Neuronal stem cell (in vitro differentiated cells): ENCODE measurements around the gene RNF215.

ENCODE experiments used
- DNase-seq: peaks from one replicate; pipeline ENCODE4 v3.0.0-alpha.2; 2013; ENCODE audit warnings: low spot score
- H2AFZ ChIP-seq: one replicate; pipeline ENCODE4 v1.6.1; 2013; ENCODE audit warnings: mild to moderate bottlenecking, low read length, inconsistent platforms
- H2AK5ac ChIP-seq: 2 replicates; pipeline ENCODE4 v1.6.1; 2013; ENCODE audit warnings: low read depth, mild to moderate bottlenecking, inconsistent platforms, low read length, moderate library complexity, mixed read lengths
- H2BK120ac ChIP-seq: 2 replicates; pipeline ENCODE4 v1.6.1; 2013; ENCODE audit warnings: low read depth, mild to moderate bottlenecking, inconsistent platforms, low read length, moderate library complexity, mixed read lengths
- H2BK12ac ChIP-seq: one replicate; pipeline ENCODE4 v1.6.1; 2013; ENCODE audit warnings: low read length, inconsistent platforms
- H2BK15ac ChIP-seq: 2 replicates; pipeline ENCODE4 v1.6.1; 2013; ENCODE audit warnings: mild to moderate bottlenecking, low read length, inconsistent platforms, mixed read lengths
- H2BK5ac ChIP-seq: one replicate; pipeline ENCODE4 v1.6.1; 2013; ENCODE audit warnings: inconsistent platforms, mild to moderate bottlenecking, low read length, moderate library complexity
- H3K14ac ChIP-seq: one replicate; pipeline ENCODE4 v1.6.1; 2013; ENCODE audit warnings: low read length, inconsistent platforms
- H3K18ac ChIP-seq: 2 replicates; pipeline ENCODE4 v1.6.1; 2013; ENCODE audit warnings: low read length, inconsistent platforms
- H3K23ac ChIP-seq: 2 replicates; pipeline ENCODE4 v1.6.1; 2013; ENCODE audit warnings: low read depth, mild to moderate bottlenecking, mixed read lengths, low read length, inconsistent platforms; ENCODE audit not compliant: poor library complexity
- H3K27ac ChIP-seq: replicated peaks from 3 replicates; pipeline ENCODE4 v1.5.1; 2013; ENCODE audit warnings: low read length, inconsistent platforms
- H3K27me3 ChIP-seq, 3 experiments: 2 replicates each; pipeline ENCODE4 v1.6.1; 2013; ENCODE audit warnings: low read length in 3 of 3, mild to moderate bottlenecking in 2 of 3, inconsistent platforms in 1 of 3, low read depth in 1 of 3, mixed read lengths in 1 of 3, moderate library complexity in 1 of 3; ENCODE audit not compliant: control insufficient read depth in 3 of 3, insufficient read depth in 3 of 3
- H3K36me3 ChIP-seq, 2 donors: replicated peaks in 1 of 2; 2 replicates each; pipeline ENCODE4 v1.6.1; 2013; ENCODE audit warnings: low read length in 2 of 2; ENCODE audit not compliant: control insufficient read depth in 2 of 2, insufficient read depth in 2 of 2
- H3K4ac ChIP-seq: 2 replicates; pipeline ENCODE4 v1.6.1; 2013; ENCODE audit warnings: inconsistent platforms, mild to moderate bottlenecking, low read length, moderate library complexity
- H3K4me1 ChIP-seq, 2 donors: 1 replicate in 1 of 2; 2 replicates in 1 of 2; pipeline ENCODE4 v1.6.1; 2013; ENCODE audit warnings: low read length in 2 of 2, low read depth in 1 of 2; ENCODE audit not compliant: control insufficient read depth in 2 of 2, insufficient read depth in 1 of 2
- H3K4me2 ChIP-seq: one replicate; pipeline ENCODE4 v1.6.1; 2013; ENCODE audit warnings: mild to moderate bottlenecking, low read length, inconsistent platforms; ENCODE audit not compliant: insufficient read depth, poor library complexity, severe bottlenecking
- H3K4me3 ChIP-seq, 2 donors: 2 replicates each; pipeline ENCODE4 v1.5.1; 2013; ENCODE audit warnings: low read length in 2 of 2, mild to moderate bottlenecking in 2 of 2, inconsistent platforms in 1 of 2, moderate library complexity in 1 of 2
- H3K79me1 ChIP-seq: one replicate; pipeline ENCODE4 v1.6.1; 2013; ENCODE audit warnings: low read depth, mild to moderate bottlenecking, inconsistent platforms, low read length, moderate library complexity
- H3K9ac ChIP-seq: one replicate; pipeline ENCODE4 v1.6.1; 2013; ENCODE audit warnings: mild to moderate bottlenecking, low read depth, low read length, inconsistent platforms; ENCODE audit not compliant: poor library complexity
- H3K9me3 ChIP-seq, 2 donors: replicated peaks in 1 of 2; 2 replicates each; pipeline versions ENCODE3 to v1.6.1; 2013; ENCODE audit warnings: low read length in 2 of 2, mild to moderate bottlenecking in 2 of 2, inconsistent platforms in 1 of 2, low read depth in 1 of 2, mixed read lengths in 1 of 2, moderate library complexity in 1 of 2; ENCODE audit not compliant: control insufficient read depth in 2 of 2, insufficient read depth in 1 of 2
- H4K8ac ChIP-seq: one replicate; pipeline ENCODE4 v1.6.1; 2013; ENCODE audit warnings: low read depth, mild to moderate bottlenecking, inconsistent platforms, low read length, moderate library complexity
- H4K91ac ChIP-seq: one replicate; pipeline ENCODE4 v1.6.1; 2013; ENCODE audit warnings: low read length, low read depth, mild to moderate bottlenecking, inconsistent platforms; ENCODE audit not compliant: poor library complexity
- WGBS, 2 donors: extraction: QIAGEN DNeasy Blood & Tissue Kit; methylation state at CpG; one replicate each; pipeline ENCODE4 v1.1.7; 2013; ENCODE audit warnings: missing lambda C conversion rate in 2 of 2, mixed read lengths in 1 of 2; ENCODE audit not compliant: insufficient read length in 2 of 2, insufficient replicate concordance in 1 of 2; ENCODE audit errors: extremely low coverage in 2 of 2; 5-methylcytosine and 5-hydroxymethylcytosine counted together

RNF215 gene

GRCh38 chr22:30430933-30431332 lies 43.7 kb upstream of the RNF215 start:
- Histone ChIP-seq H3K36me3 (peaks cover 1 to 12% of the 10 kb centered on the region in 2 donors), H3K14ac (no peak overlapping the region)
- WGBS, 2 donors: no CpG with 5 or more reads among the region's 4 CpGs

DNA sequence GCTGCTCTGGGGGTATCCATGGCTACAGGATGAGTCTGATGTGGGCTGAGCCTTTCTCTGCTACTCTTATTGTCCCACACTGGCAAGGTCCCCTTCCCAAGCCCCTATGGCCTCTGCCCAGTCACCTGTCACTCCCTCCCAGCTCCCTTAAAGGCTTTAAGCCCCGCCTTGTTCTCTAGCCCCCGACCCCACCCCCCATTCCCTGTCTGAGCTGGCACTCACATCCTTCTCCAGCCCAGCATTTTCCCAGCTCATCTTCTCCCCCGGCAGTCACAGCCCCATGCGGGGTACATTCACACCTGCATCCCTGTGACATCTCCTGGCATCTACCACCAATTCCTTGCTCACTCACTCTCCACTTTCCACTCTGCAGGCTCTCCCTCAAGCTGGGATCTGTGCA lies 42.7 kb upstream of the RNF215 start:
- Histone ChIP-seq H4K91ac (no peak overlapping the region), H2BK120ac (no peak overlapping the region), H3K36me3 (peaks cover 1 to 12% of the 10 kb centered on the region in 2 donors), H4K8ac (no peak overlapping the region), H2AK5ac (no peak overlapping the region), H3K4me2 (no peak overlapping the region), H3K9me3 (no peaks in the 10 kb centered on the region), H3K18ac (no peak overlapping the region), H2BK12ac (no peak overlapping the region), H2AFZ (no peak overlapping the region), H2BK15ac (no peak overlapping the region), H3K4ac (no peak overlapping the region), H3K23ac (no peak overlapping the region), H3K4me3 (no peak overlapping the region), H3K14ac (peak overlapping the region; percentile 42), H2BK5ac (no peak overlapping the region), H3K27ac (no peak overlapping the region), H3K27me3 (no peaks in the 10 kb centered on the region), H3K4me1 (peaks cover 8 to 9% of the 10 kb centered on the region in 2 donors), H3K79me1 (peaks cover 2% of the 10 kb centered on the region), H3K9ac (no peak overlapping the region)
- no peak for DNase-seq
- no CpG with 5 or more reads among the region's 4 CpGs for WGBS, 2 donors

More at GRCh38 chr22:30430933-30431332, 43.7 kb upstream of the RNF215 start:
- Histone ChIP-seq H3K4ac (no peak overlapping the region), H2BK120ac (no peak overlapping the region), H3K9ac (no peak overlapping the region), H3K18ac (no peak overlapping the region), H2BK12ac (no peak overlapping the region), H2BK15ac (no peak overlapping the region), H4K8ac (no peak overlapping the region), H3K23ac (no peak overlapping the region), H2BK5ac (no peak overlapping the region), H2AK5ac (no peak overlapping the region), H3K4me2 (no peak overlapping the region), H3K27ac (no peak overlapping the region), H4K91ac (no peak overlapping the region), H3K79me1 (peaks cover 1% of the 10 kb centered on the region), H3K9me3 (peaks cover 0 to 2% of the 10 kb centered on the region in 2 donors), H2AFZ (no peak overlapping the region), H3K4me1 (peaks cover 5 to 7% of the 10 kb centered on the region in 2 donors), H3K4me3 (no peak overlapping the region), H3K27me3 (no peaks in the 10 kb centered on the region)
- no peak for DNase-seq

GRCh38 chr22:30427871-30428270 lies 40.7 kb upstream of the RNF215 start:
- no peak for DNase-seq
- Histone ChIP-seq H4K8ac (no peak overlapping the region), H3K4me3 (no peak overlapping the region), H3K4me1 (peaks cover 12 to 18% of the 10 kb centered on the region in 2 donors), H3K9ac (no peak overlapping the region), H2BK5ac (no peak overlapping the region), H3K9me3 (no peaks in the 10 kb centered on the region), H2AFZ (no peak overlapping the region), H3K27me3 (no peaks in the 10 kb centered on the region), H3K4ac (no peak overlapping the region), H3K79me1 (peaks cover 2% of the 10 kb centered on the region), H3K36me3 (peaks cover 1 to 12% of the 10 kb centered on the region in 2 donors), H3K4me2 (no peak overlapping the region), H2BK12ac (no peak overlapping the region), H3K27ac (no peak overlapping the region), H2BK15ac (no peak overlapping the region), H2BK120ac (no peak overlapping the region), H3K14ac (no peak overlapping the region), H2AK5ac (no peak overlapping the region), H4K91ac (no peak overlapping the region), H3K23ac (no peak overlapping the region), H3K18ac (no peak overlapping the region)
- no CpG with 5 or more reads among the region's 1 CpG for WGBS, 2 donors

GRCh38 chr22:30426388-30427353 lies 39.5 kb upstream of the RNF215 start:
- Histone ChIP-seq H3K27me3 (no peaks in the 10 kb centered on the region), H2AFZ (peak overlapping the region; percentile 81), H3K36me3 (peaks cover 1 to 12% of the 10 kb centered on the region in 2 donors), H3K4me1 (peaks cover 21 to 28% of the 10 kb centered on the region in 2 donors), H3K4ac (no peak overlapping the region), H3K9ac (no peak overlapping the region), H2AK5ac (no peak overlapping the region), H3K9me3 (no peaks in the 10 kb centered on the region), H3K18ac (no peak overlapping the region), H3K4me2 (peak overlapping the region; percentile 73), H4K8ac (no peak overlapping the region), H2BK120ac (no peak overlapping the region), H3K4me3 (peak overlapping the region; percentile 84 to 90), H3K14ac (no peak overlapping the region), H3K79me1 (peaks cover 2% of the 10 kb centered on the region), H2BK15ac (no peak overlapping the region), H3K27ac (no peak overlapping the region), H3K23ac (no peak overlapping the region), H2BK5ac (no peak overlapping the region), H2BK12ac (no peak overlapping the region), H4K91ac (no peak overlapping the region)
- no CpG with 5 or more reads among the region's 29 CpGs for WGBS, 2 donors
- DNase-seq: peak; percentile 66
